Measurements from ENCODE around the gene ABCB6. TPM values are rescaled to one million over a fixed set of nuclear protein-coding genes. Genes with fewer than 3 reads are reported as not detected.

ABCB6 gene
- total and polyA plus RNA-seq, 7 donors = 24.4 to 64.9 (median 42.2) TPM

DNA sequence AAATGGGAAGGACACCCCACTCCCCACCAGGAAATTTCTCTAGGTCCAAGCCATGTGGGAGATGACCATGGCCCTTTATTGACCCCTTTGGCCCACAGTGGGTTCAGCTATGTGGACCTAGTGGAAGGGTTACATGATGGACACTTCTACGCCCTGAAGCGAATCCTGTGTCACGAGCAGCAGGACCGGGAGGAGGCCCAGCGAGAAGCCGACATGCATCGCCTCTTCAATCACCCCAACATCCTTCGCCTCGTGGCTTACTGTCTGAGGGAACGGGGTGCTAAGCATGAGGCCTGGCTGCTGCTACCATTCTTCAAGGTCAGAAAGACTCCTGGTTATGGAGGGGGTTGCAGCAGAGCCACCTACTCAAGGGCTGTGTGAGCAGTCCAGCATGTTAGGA is 27.8 kb upstream of the ABCB6 start:
- peak overlapping the region; percentile 95 for H3K4me3 ChIP-seq
- TF ChIP-seq CTCF (IDR thresholded peaks at IDR 0.05) = no peak
- H3K4me1 ChIP-seq = peaks cover 52% of the 10 kb centered on the region
- H3K27ac ChIP-seq = peak overlapping the region; percentile 94
- intact Hi-C loops (cut with DNase I) = loop anchor here in 1 of 2 donors (10.0 kb wide), 1 partner anchor 48 kb away; no protein-coding TSS in a partner anchor
- no peak for ATAC-seq
- no peaks in the 10 kb centered on the region for H3K27me3 ChIP-seq (ENCODE audit: insufficient read depth in 3 of 3, low read length in 2 of 3)
- DNase-seq = no peak
- peaks cover 0 to 48% of the 10 kb centered on the region in 2 donors for H3K36me3 ChIP-seq (ENCODE audit: insufficient read depth in 1 of 2, low read depth in 1 of 2)
- 90 to 94% (median 92%) methylated on average over 10 of the region's 10 CpGs for WGBS, 3 donors
- H3K9me3 ChIP-seq = no peaks in the 10 kb centered on the region

- whole genome bisulfite sequencing, 3 donors = 14 to 15% (median 14%) methylated on average over 10 of the region's 10 CpGs
- peaks cover 45% of the 10 kb centered on the region for H3K4me1 ChIP-seq
These were observed 27.1 kb upstream of the ABCB6 start for GRCh38 chr2:219245899-219246230.

DNA sequence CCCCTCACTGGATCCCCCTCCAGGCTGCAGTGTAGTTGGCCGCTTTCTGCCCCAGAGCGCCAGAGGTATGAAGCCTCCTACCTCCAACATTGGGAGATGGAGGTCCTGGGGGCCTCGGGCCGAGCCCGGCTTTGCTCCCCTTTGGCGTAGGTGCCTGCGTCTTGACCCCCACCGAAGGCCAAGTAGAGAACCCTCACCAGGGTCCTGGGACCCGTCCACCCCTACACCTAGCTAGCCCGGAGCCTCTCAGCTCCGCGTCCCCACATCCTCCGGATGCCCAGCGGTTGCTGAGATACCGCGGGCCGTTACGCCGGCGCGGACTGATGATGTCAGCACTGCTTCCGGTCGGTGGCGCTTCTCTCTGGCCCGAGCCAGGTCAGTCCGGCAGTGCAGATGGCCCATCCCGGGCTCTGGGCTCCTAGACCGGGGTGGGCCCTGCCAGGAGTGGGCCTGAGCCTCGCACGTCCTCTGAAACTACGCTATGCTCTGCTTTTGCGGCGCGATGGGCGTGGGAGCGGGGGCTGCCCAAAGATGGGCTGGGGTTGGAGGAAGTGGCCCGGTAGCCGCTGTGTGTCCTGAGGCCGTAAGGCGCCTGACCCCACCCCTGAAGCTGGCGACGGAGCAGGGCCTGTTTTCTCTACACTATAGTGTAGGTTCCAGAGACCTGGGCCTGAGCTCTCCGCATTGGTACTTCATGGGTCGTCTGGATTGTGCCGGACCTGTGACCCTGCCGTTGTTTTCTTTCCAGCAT is 26.6 kb upstream of the ABCB6 start, which contains the start of the genes GLB1L and STK16:
Gene GLB1L, minus strand, starts transcription at position 297 of the 751 bp plus-strand sequence. CDS start 1,871 bp downstream, outside the sequence.
Gene STK16, plus strand, starts transcription at position 332 of the 751 bp plus-strand sequence. CDS start 521 bp downstream, outside the sequence.
- Histone ChIP-seq H3K27me3 (ENCODE audit: insufficient read depth in 3 of 3, low read length in 2 of 3) (no peaks in the 10 kb centered on the region), H3K36me3 (ENCODE audit: insufficient read depth in 1 of 2, low read depth in 1 of 2) (peaks cover 0 to 36% of the 10 kb centered on the region in 2 donors), H3K4me3 (peak within 1 kb of the TSS; percentile 95), H3K4me1 (peaks cover 39% of the 10 kb centered on the region), H3K27ac (peak within 1 kb of the TSS; percentile 94), H3K9me3 (no peaks in the 10 kb centered on the region)
- WGBS, 3 donors = 0 to 1% (median 0%) methylated on average over 44 to 46 of the region's 46 CpGs
- ATAC-seq (peak; percentile 86 to 95 (median 92)), DNase-seq (peak; percentile 96 to 97)
- no peak for TF ChIP-seq CTCF (IDR thresholded peaks at IDR 0.05)
- intact Hi-C loops (cut with DNase I) = loop anchor here in 1 of 2 donors (10.0 kb wide), 1 partner anchor 49 kb away; no protein-coding TSS in a partner anchor

More at GRCh38 chr2:219245899-219246230, 27.1 kb upstream of the ABCB6 start:
- ATAC-seq = no peak
- no peak for DNase-seq
- Histone ChIP-seq H3K27me3 (ENCODE audit: insufficient read depth in 3 of 3, low read length in 2 of 3) (no peaks in the 10 kb centered on the region), H3K27ac (peak overlapping the region; percentile 94), H3K9me3 (no peaks in the 10 kb centered on the region), H3K36me3 (ENCODE audit: insufficient read depth in 1 of 2, low read depth in 1 of 2) (peaks cover 0 to 41% of the 10 kb centered on the region in 2 donors), H3K4me3 (peak overlapping the region; percentile 95)
- TF ChIP-seq CTCF (IDR thresholded peaks at IDR 0.05) = no peak
- intact Hi-C loops (cut with DNase I) = loop anchor here in 1 of 2 donors (10.0 kb wide), 1 partner anchor 49 kb away; no protein-coding TSS in a partner anchor

DNA sequence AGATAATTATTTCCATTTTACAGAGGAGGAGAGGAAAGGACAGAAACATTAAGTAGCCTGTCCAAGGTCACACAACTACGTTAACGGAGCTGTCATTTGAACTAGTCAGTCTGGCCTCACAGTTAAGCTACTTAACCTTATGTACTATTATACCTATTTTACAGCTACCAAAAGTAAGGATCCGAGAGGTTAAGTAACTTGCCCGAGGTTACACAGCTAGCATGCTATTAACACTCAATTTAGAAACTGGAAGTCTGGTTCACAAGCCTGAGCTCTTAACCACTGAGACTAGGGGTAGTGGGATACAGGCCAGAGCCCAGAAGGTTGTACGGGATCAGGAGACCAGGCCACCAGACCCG is 26.0 kb upstream of the ABCB6 start:
- WGBS, 3 donors = 33 to 40% (median 37%) methylated on average over 6 of the region's 6 CpGs
- Histone ChIP-seq H3K9me3 (no peaks in the 10 kb centered on the region), H3K4me3 (peak overlapping the region; percentile 95), H3K36me3 (ENCODE audit: insufficient read depth in 1 of 2, low read depth in 1 of 2) (peaks cover 0 to 30% of the 10 kb centered on the region in 2 donors), H3K27me3 (ENCODE audit: insufficient read depth in 3 of 3, low read length in 2 of 3) (no peaks in the 10 kb centered on the region), H3K27ac (peak overlapping the region; percentile 94), H3K4me1 (peaks cover 34% of the 10 kb centered on the region)
- TF ChIP-seq CTCF (IDR thresholded peaks at IDR 0.05) = no peak
- ATAC-seq = no peak
- no peak for DNase-seq
- intact Hi-C loops (cut with DNase I) = loop anchor here in 1 of 2 donors (10.0 kb wide), 1 partner anchor 50 kb away; no protein-coding TSS in a partner anchor

All from psoas muscle (tissue), 8 donors.